ENCODE measurements around the gene AXIN1. TPM values are rescaled to one million over a fixed set of nuclear protein-coding genes. Genes with fewer than 3 reads are reported as not detected.

AXIN1 gene
- total and polyA plus RNA-seq, 9 of the 15 experiments (the other 6 are each of a cell fraction or from before 2014, with no cell fraction given), result 0.42 to 58.0 (median 25.9) TPM

DNA sequence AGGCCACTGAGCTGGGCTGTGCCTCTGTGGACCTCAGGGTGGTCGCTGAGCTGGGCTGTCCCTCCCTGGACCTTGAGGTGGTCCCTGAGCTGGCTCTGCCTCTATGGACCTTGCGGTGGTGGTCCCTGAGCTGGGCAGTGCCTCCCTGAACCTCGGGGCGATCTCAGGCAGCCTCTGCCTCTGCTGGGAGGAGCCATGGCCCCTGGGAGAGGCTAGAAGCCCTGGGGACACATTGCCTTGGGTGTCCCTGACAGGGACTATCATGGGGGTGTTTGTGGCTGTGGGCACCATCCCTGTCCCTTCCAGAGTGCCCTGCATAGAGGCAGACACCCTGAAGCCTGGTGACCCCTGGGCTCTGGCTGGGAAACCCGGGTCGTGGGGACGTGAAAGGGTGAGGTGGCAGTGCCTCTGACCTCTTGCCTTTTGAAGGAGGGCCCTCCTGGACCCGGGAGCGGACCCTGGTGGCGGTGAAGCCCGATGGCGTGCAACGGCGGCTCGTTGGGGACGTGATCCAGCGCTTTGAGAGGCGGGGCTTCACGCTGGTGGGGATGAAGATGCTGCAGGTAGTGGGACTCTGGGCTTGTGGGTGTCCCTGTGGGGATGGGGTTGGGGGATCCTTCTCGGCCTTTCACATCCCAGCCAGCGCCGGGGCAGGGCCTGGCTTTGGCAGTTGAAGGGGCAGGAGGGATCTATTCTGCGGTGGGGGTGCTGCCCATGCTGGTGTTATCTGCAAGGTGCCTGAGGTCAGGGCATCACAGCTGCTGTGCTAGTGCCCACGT, 46.2 kb upstream of the AXIN1 start (continued):
- TF ChIP-seq, protein P1, sequence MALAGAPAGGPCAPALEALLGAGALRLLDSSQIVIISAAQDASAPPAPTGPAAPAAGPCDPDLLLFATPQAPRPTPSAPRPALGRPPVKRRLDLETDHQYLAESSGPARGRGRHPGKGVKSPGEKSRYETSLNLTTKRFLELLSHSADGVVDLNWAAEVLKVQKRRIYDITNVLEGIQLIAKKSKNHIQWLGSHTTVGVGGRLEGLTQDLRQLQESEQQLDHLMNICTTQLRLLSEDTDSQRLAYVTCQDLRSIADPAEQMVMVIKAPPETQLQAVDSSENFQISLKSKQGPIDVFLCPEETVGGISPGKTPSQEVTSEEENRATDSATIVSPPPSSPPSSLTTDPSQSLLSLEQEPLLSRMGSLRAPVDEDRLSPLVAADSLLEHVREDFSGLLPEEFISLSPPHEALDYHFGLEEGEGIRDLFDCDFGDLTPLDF (CRISPR knock-in tag; IDR thresholded peaks at IDR 0.05), result no peak
- TF ChIP-seq KLF6 (CRISPR knock-in tag; IDR thresholded peaks at IDR 0.05; ENCODE audit: borderline replicate concordance) (no peak), SRF (CRISPR knock-in tag; IDR thresholded peaks at IDR 0.05) (no peak), CHD2 (IDR thresholded peaks at IDR 0.05; ENCODE audit: low read depth, low read length) (no peak), ZNF785 (CRISPR knock-in tag; IDR thresholded peaks at IDR 0.05) (no peak), HMG20A (CRISPR knock-in tag; conservative IDR thresholded peaks at IDR 0.05) (no peak), MTA1 (IDR thresholded peaks at IDR 0.05; ENCODE audit: borderline replicate concordance) (no peak), ARID3A (IDR thresholded peaks at IDR 0.05; ENCODE audit: borderline replicate concordance, low read depth, low read length) (no peak), POLR3G (IDR thresholded peaks at IDR 0.05; ENCODE audit: extremely low read depth, insufficient read length, insufficient replicate concordance) (no peak), FOXP1 (CRISPR knock-in tag; IDR thresholded peaks at IDR 0.05) (no peak), ZC3H11A (IDR thresholded peaks at IDR 0.05; ENCODE audit: low read depth, low read length) (no peak), ZNF311 (CRISPR knock-in tag; IDR thresholded peaks at IDR 0.05) (no peak), FOXP4 (CRISPR knock-in tag; IDR thresholded peaks at IDR 0.05; ENCODE audit: borderline replicate concordance) (no peak), PPARD (CRISPR knock-in tag; IDR thresholded peaks at IDR 0.05) (no peak), SMARCB1 (IDR thresholded peaks at IDR 0.05; ENCODE audit: insufficient read length, low read depth) (no peak), ZFPM2 (CRISPR knock-in tag; IDR thresholded peaks at IDR 0.05) (no peak)
- TF ChIP-seq, protein P2, sequence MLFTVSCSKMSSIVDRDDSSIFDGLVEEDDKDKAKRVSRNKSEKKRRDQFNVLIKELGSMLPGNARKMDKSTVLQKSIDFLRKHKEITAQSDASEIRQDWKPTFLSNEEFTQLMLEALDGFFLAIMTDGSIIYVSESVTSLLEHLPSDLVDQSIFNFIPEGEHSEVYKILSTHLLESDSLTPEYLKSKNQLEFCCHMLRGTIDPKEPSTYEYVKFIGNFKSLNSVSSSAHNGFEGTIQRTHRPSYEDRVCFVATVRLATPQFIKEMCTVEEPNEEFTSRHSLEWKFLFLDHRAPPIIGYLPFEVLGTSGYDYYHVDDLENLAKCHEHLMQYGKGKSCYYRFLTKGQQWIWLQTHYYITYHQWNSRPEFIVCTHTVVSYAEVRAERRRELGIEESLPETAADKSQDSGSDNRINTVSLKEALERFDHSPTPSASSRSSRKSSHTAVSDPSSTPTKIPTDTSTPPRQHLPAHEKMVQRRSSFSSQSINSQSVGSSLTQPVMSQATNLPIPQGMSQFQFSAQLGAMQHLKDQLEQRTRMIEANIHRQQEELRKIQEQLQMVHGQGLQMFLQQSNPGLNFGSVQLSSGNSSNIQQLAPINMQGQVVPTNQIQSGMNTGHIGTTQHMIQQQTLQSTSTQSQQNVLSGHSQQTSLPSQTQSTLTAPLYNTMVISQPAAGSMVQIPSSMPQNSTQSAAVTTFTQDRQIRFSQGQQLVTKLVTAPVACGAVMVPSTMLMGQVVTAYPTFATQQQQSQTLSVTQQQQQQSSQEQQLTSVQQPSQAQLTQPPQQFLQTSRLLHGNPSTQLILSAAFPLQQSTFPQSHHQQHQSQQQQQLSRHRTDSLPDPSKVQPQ (CRISPR knock-in tag; IDR thresholded peaks at IDR 0.05; ENCODE audit: borderline replicate concordance), result no peak
- TF ChIP-seq, protein P3, sequence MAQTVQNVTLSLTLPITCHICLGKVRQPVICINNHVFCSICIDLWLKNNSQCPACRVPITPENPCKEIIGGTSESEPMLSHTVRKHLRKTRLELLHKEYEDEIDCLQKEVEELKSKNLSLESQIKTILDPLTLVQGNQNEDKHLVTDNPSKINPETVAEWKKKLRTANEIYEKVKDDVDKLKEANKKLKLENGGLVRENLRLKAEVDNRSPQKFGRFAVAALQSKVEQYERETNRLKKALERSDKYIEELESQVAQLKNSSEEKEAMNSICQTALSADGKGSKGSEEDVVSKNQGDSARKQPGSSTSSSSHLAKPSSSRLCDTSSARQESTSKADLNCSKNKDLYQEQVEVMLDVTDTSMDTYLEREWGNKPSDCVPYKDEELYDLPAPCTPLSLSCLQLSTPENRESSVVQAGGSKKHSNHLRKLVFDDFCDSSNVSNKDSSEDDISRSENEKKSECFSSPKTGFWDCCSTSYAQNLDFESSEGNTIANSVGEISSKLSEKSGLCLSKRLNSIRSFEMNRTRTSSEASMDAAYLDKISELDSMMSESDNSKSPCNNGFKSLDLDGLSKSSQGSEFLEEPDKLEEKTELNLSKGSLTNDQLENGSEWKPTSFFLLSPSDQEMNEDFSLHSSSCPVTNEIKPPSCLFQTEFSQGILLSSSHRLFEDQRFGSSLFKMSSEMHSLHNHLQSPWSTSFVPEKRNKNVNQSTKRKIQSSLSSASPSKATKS (CRISPR knock-in tag; IDR thresholded peaks at IDR 0.05), result no peak

All from K562 (cell line).